Measurements from ENCODE around the gene ATOSB. TPM values are rescaled to one million over a fixed set of nuclear protein-coding genes. Genes with fewer than 3 reads are reported as not detected.
"Not testable (repeated sequence)": the region's sequence is repeated elsewhere in the genome, so short reads cannot be mapped to it uniquely, and the experiment has no call there.

The ATOSB gene, protein sequence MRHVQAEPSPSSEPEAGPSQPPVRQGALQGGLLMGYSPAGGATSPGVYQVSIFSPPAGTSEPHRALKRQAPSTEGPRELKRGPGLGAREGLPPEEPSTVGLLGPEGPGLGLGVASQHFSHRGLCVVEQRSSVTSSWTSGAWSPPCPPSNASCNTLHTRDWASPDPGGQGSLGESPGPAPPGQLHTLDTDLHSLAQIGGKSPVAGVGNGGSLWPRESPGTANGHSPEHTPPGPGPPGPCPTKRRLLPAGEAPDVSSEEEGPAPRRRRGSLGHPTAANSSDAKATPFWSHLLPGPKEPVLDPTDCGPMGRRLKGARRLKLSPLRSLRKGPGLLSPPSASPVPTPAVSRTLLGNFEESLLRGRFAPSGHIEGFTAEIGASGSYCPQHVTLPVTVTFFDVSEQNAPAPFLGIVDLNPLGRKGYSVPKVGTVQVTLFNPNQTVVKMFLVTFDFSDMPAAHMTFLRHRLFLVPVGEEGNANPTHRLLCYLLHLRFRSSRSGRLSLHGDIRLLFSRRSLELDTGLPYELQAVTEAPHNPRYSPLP
- 15.8 and 26.8 TPM in 2 replicates for total RNA-seq

DNA sequence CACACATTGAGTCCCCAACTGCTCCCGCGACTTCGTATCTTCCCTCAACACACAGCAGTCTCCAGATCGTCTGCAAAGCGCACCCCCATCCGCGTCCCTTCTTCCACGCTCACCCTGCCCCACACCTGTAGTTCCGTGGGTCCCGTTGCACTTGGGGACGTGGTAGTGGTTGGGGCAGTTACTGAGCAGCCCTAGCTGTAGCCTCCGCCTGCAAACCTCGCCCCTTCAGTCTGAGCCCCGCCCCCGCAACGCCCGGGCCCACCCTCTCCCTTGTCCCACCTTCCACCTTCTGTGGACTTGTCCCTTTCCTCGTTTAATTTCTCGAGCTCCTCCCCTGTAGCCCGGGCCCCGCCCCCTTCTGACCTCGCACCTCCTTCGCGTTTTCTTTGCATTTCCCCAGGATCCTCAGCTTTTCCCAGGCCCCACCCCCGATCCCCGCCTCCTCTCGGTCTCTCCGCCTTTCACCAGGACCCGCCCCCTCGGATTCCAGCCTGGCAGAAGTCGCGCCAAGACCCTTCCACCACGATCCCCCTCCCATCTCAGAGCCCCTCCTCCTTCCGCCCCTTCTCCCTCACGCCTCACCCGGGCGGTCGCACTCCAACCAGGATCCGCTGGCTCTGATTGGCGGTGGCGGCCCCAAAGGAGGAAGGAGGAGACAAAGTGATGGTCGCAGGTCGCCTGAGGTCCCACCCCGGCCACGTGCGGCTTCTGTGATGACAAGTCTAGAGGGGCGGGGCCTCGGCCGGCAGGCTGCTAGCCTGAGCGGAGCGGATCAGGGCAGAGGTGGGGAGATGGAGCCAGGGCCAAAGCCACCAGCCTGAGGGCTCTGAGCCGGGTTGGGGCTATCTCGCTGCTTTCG is at the start of gene ATOSB:
Gene ATOSB (minus strand): TSS at position 183 of the 859 bp plus-strand sequence. CDS start 7,588 bp downstream, outside the sequence.
- peak; percentile 98 for DNase-seq

DNA sequence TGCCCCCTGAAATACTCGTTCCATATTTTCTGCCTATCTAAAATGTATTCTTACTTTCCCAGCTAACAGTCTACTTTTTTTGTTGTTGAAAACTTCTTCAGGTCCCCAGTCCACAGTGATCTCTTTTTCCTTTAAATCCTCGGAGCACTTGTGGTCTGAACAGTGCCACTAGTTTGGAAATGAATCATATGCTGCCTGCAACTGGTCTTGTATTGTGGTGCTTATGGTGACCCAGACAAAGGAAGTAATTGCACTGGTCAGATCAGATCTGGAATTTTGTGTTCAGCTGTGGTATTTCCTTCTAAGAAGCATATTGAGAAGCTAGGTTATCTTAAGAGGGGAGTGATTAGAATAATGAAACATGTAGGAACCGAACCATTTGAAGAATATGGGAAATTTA is 49.0 kb upstream of the ATOSB start:
- peak; percentile 91 for DNase-seq

DNA sequence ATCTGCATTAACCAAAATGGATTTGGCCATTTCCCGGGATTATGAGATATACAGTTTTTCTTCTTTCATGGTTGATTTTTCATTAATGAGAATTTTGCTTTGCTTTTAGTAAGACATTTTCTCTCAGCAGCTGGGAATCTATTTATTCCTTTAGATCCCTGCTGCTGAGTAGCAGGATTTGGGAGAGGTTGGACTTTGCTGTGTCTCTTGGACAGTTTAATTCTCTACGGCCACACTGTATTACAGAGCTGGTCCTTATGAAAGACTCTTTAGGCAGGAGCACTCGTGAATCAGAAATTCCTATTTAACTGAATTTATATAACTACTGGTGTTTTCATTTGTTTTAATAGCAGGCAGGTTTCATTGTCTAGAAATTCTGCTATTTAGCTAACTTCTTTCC is 47.8 kb upstream of the ATOSB start:
- DNase-seq = no peak

DNA sequence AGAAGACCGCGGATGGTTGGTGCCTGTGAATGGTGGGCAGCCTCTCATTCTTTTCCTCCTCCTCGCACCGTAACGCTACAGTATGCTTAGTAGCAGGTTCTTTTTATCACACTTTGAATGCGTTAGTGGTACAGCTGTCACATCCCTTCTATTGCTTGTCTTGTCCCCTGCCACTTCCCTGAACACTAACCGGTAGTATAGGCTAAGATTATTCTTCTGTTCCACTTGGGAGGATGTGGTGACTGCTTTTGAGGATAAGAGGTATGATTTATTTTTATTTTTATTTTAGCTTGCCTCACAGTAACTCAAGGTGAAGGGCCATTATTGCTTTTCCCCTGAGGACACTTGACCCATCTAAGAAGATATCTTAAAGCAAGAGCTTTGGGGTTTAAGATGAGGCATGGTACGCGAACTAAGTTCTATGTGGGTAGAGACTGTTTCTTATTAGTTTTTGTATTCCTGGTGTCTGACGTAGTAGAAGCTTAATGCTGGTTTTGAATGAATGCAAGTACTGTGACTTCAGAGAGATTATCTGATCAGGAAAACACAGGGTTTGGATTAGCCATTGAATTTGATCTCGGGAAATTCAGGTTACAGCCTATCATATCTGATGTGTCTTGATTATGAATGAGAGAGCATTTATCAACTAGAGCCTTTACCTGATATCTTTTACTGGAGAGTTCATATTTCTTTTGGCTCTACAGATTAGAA is 47.1 kb upstream of the ATOSB start:
- DNase-seq = peak; percentile 21

DNA sequence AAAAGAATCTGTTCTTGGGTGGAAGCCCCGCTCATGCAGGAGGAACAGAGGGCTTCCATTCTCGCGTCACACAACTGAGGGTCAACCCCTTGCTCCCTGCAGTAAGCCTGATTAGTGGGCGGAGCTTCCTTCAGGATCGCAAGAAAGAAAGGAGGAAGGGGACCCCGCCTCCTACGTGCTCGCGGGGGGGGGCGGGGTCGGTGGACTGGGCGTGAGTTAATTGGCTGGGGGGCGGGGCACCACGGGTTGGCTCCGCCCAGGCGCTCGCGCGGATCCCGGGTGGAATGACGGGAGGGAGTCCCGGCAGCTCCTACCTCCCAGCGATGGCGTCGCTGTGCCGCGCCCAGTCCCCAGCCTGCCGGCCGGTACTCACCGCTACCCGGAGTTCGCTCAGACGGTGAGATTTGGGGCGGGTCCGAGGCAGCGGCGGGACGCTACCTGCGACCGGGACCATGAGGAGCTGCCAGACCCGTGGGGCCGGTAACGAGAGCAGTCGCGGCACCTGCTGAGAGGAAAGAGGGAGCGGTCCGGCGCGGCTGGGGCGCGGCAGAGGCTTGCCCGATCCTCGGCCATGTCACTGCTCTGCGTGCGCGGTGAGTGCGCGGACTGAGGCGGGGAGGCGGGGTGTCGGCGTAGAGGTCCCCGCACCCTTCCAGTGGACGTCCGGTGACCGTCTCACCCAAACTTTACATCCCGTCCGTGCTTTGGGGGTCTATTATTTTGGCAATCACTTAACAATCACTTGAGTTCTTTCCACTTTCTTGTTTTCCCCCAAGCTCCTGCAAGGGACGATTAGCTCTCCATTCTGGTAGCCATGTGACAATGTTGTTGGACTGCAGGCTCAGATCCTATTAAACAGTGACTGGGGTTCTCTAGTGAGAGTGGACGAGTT is 46.3 kb upstream of the ATOSB start, which contains the start of gene UNC13B:
Gene UNC13B (plus strand): TSS at position 297 of the 892 bp plus-strand sequence. CDS start 275 bp downstream, at position 572.
- peak; percentile 96 for DNase-seq

DNA sequence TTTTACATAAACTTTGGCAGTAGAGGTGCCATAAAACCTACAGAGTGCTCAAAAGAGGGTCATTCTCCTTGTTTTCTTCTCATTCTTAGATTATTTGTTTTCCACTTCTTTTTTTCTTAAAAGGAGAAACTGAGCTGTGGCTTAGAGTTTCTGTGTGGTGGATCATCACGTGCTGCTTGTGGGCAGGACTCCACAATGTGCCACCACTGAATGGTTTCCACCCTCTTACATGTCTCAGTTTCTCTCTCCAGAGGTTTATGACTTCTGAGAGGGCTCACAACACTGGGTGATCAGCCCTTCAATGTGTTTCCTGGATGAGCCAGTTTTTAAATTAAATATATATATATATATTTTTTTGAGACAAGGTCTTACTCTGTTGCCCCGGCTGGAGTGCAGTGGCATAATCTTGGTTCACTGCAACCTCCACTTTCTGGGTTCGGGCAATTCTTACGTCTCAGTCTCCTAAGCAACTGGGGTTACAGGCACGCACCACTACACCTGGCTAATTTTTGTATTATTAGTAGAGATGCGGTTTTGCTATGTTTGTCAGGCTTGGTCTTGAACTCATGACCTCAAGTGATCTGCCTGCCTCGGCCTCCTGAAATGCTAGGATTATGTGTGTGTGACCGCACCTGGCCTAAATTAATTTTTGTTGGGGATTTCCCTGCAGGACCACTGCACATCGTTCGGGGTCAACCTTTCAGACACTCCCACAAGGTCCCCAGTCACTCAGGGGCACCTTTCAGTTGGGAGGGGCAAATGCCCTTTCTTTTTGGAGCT is 43.0 kb upstream of the ATOSB start:
- DNase-seq = no peak

DNA sequence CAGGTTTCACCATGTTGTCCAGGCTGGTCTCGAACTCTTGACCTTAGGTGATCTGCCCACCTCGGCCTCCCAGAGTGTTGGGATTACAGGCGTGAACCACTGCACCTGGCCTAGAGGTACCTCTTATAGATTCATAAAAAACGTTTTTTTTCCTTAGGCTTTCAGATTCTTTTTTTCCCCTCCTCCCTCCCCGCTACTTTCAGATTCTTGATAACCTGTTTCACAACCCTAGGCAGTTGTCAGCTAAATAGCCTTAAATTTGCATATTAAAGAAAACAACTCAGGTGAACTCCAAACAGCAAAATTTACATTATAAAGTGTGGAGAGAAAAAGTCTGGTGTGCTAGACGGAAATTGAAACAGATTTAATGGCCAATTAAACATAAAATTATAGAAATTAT is 42.2 kb upstream of the ATOSB start:
- not testable (repeated sequence) for DNase-seq

DNA sequence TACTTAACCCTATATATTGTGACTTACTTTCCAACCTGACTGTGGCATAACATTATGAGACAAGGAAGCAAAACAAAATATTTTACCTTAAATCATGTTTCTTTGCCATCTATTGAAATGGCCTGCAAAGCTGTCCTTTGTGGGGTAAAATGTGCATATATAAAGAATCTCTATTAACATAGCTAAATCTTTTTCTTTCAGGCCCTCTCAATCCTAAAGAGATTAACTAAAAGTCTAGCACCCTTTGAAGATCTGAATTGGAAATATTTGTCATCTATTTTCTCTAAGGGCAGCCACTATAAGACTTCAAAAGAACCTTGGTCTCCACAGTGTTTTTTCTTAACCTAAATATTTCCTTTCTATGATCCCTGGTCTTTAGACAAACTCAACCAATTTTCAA is 41.1 kb upstream of the ATOSB start:
- no peak for DNase-seq

DNA sequence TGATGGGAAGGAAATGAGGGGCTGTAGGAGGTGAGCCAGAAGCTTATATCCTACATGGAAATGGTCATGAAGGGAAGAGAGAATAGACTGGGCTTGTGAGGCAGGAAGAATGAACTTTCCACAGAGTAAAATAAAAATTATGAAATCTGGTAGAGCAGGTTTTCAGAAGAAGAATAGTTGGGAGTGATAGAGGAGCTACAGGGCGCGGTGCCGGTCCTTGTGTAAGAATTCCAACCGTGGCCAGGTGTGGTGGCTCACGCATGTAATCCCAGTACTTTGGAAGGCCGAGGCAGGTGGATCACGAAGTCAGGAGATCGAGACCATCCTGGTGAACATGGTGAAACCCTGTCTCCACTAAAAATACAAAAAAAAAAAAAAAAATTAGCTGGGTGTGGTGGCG is 37.3 kb upstream of the ATOSB start:
- DNase-seq = no peak

DNA sequence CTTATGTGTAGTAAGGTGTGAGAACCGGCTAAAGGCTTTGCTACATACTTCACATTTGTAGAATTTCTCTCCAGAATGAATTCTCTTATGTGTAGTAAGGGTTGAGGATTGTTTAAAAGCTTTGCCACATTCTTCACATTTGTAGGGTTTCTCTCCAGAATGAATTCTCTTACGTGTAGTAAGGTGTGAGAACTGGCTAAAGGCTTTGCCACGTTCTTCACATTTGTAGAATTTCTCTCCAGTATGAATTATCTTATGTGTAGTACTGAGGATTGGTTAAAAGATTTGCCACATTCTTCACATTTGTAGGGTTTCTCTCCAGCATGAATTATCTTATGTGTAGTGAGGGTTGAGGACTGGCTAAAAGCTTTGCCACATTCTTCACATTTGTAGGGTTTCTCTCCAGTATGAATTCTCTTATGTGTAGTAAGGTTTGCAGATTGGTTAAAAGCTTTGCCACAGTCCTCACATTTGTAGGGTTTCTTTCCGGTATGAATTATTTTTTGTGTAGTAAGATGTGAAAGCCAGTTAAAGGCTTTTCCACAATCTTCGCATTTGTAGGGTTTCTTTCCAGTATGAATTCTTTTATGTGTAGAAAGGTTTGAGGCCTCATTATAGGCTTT is 32.4 kb upstream of the ATOSB start:
- not testable (repeated sequence) for DNase-seq

DNA sequence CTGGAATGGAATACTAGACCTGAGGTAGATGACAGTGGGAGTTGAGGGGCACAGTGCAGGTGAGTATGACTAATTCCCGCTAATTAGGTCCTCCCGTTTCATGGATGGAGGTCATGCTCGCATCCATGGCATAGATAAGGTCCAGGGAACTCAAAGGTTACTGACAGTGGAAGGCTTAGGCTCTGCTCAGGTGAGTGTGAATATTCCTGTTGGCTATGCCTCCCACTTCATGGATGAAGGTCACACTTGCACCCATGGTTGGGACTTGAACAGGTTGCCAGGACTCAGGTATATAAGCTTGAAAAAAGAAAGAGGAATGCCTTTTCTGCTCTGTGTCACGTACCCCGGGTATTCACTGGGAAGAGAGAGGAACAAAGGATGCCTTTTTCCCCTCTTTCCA is 26.4 kb upstream of the ATOSB start:
- DNase-seq = no peak

DNA sequence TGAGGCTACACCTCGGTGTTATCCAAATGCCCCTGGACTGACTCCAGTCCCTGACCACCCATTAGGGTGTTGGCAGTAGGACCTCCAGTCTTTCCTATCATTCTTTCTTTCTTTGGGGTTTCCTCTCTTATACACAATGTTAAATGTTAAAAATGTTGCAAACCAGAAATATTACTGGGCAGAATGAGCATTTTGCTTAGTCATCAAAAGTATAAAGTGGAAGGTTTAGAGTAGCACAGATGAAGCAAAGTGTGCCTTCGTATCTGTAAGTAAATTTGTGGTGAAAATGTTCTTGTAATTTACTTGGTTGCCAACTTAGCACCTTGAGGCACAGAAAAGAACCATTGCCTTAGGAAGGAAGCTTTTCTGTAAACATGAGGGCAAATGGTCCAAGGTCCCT is 24.4 kb upstream of the ATOSB start:
- DNase-seq = no peak

DNA sequence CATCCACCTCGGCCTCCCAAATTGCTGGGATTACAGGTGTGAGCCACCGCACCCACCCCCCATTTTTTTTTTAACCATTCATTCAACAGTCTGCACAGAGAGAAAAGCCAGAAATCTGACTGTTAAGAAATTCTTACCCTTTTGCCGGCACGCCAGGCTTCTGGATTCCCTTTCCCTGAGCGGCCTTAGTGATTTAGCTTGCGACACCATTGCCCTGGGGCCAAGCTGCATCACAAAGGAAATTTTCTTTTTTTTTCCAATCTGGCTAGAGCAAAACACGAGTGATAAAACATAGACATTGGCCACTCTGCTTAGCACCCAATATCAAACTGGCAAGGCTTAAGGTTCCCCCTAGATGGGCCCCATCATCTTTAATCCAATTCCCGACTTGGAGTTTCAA is 21.2 kb upstream of the ATOSB start:
- DNase-seq = no peak

DNA sequence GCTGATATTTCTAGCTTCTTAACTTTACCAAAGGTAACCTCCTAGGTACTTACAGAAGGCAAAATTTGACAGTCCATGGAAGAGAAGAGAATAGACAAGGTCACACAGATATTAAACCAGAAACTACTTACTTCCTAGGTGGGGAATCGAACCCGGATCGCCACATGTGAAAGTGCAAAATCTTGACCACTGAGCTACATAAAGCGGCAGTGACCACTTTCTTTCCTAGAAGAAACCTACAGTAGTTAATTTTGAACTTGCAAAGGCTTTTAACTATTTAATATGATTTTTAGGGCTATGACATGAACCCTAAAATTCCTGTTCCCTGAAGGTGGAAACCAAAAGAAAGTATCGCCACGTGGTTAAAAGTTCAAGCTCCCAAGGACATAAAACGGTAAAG is 20.3 kb upstream of the ATOSB start:
- no peak for DNase-seq

DNA sequence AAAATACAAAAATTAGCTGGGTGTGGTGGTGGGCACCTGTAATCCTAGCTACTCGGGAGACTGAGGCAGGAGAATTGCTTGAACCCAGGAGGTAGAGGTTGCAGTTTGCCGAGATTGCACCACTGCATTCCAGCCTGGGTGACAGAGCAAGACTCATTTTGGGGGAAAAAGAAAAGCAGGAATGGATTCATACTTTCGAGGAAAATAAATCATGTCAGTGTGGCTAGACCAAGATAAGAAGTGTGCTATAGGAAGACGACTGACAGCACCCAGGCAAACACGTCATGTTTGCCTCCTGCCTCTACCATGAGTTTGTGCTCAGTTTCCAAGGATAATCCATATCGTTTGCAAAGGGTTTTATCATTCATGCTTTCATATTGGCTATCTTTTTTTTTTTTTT is 19.3 kb upstream of the ATOSB start:
- DNase-seq = no peak

DNA sequence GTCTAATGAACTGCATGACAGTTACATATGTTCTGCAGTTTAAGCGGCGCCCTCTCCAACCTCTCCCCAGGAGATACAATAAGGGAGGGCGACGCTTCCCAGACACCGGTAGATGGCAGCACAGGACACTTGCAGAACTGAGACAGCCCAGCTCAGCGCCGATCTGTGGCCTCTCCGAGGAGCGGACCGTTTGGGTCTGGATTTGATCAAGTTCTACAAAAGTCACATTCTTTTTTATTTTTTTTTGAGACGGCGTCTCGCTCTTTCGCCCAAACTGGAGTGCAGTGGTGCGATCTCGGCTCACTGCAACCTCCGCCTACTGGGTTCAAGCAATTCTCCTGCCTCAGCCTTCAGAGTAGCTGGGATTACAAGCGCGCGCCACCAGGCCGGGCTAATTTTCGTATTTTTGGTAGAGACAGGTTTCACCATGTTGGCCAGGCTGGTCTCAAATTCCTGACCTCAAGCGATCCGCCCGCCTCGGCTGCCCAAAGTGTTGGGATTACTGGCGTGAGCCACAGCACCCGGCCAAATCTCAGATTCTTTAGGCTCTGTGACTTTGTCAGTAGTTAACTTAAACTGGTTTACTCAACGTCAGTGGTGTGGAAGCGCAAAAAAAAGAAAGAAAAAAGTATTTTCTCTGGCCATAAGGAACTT is 1.4 kb upstream of the ATOSB start:
- DNase-seq = peak; percentile 97

DNA sequence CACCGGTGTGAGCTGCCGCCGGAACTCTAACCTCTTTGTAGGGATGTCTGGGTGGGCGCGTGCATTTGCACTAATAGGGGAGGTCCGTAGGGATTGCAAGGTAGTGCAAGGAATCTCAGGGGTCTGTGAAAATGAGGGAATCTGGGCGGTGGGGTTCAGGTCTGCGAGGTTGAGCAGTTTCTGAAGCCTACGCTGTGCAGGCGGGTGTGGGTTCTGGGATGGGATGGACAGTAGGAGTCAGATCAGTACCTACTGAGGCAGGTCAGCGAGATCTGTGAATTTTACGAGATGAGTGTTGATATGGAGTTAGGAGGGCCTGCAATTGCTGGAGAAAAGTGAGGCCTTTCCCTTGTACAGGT is 856 bp upstream of the ATOSB start:
- no peak for DNase-seq

DNA sequence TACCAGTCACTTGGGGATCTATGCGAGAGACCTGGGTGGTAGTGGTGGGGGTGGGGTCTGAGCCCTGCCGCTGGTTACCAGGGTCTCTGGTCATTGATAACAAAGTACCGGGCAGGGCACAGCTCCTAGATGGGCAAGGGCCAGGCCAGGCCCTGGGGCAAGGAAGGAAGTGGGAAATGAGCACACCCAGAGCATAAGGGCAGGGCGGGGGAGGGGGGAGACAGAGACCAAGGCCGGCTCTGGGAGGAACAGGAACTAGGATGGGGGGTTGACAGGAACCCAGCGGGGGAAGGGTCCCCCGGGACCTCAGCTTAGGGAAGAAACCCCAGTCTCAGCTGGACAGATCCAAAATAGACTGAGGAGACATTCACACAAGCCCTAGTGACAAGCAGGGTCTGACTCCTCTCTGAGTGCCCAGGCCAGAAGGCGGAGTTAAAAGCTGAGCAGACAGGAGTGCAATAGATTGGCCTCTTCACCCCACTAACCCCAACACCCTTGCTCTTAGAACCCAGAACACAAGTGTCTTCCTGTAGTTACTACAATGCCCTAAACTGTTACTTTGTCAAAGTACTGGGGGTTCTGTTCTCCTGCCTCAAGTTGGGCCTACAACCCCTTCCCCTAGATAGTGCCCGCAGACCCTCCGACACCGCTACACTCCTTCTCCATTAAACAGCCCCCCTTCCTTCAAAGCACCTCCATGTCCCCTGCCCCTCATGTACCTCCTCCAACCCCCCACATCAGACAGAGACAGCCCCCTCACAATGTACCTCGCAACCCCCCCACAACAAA is 628 bp downstream of the ATOSB start:
- peak; percentile 61 for DNase-seq

All from dermis blood vessel endothelial cell (primary cell).